ENCODE results near the gene EHMT1. TPM values are rescaled to one million over a fixed set of nuclear protein-coding genes. Genes with fewer than 3 reads are reported as not detected.

EHMT1 gene
- total RNA-seq, 2 experiments from 2014 or later, result 145 to 295 TPM

DNA sequence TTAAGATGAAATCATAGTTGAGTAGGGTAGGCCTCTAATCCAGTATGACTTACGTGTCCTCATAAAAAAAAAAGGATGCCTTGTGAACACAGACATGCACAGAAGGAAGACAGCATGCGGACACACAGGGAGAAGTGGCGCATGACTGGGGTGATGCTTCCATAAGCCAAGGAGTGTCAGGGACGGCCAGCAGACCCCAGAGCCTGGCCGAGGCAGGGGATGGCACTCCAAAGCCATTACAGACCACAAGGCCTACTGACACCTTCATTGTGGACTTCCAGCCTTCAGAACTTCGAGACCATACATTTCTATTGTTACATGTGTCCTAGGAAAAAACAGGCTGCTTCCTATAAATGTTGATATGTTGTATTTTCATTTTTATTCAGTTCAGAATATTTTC lies 19.9 kb downstream of the EHMT1 start:
- peaks cover 61% of the 10 kb centered on the region for H3K36me3 ChIP-seq (ENCODE audit: insufficient read depth, low read length)
- CTCF ChIA-PET (ENCODE audit: unreplicated experiment), result no interaction called here
- peak overlapping the region; percentile 63 for H3K4me2 ChIP-seq (ENCODE audit: low read length)
- POLR2A ChIA-PET, result interaction anchor here (0.8 kb wide), 1 partner anchor 23 kb away, joined by 3 read pairs; no protein-coding TSS in a partner anchor
- TF ChIP-seq, protein P1, sequence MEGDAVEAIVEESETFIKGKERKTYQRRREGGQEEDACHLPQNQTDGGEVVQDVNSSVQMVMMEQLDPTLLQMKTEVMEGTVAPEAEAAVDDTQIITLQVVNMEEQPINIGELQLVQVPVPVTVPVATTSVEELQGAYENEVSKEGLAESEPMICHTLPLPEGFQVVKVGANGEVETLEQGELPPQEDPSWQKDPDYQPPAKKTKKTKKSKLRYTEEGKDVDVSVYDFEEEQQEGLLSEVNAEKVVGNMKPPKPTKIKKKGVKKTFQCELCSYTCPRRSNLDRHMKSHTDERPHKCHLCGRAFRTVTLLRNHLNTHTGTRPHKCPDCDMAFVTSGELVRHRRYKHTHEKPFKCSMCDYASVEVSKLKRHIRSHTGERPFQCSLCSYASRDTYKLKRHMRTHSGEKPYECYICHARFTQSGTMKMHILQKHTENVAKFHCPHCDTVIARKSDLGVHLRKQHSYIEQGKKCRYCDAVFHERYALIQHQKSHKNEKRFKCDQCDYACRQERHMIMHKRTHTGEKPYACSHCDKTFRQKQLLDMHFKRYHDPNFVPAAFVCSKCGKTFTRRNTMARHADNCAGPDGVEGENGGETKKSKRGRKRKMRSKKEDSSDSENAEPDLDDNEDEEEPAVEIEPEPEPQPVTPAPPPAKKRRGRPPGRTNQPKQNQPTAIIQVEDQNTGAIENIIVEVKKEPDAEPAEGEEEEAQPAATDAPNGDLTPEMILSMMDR (conservative IDR thresholded peaks at IDR 0.05; ENCODE audit: low read length), result no peak
- TF ChIP-seq EZH2phosphoT487 (IDR thresholded peaks at IDR 0.05; ENCODE audit: borderline replicate concordance, low read depth, low read length), result no peak
- H4K20me1 ChIP-seq (ENCODE audit: insufficient read depth, low read length), result 0 out of 2 replicates have a peak, but pooled peaks cover 13% of the 10 kb centered on the region
- no peak for DNase-seq (ENCODE audit: low spot score)
- H3K4me3 ChIP-seq (ENCODE audit: low read depth, low read length, poor library complexity, severe bottlenecking), result peak overlapping the region; percentile 31
- H3K27ac ChIP-seq (ENCODE audit: low read depth, low read length, poor library complexity, severe bottlenecking), result no peak overlapping the region
- peaks cover 100% of the 10 kb centered on the region for H3K79me2 ChIP-seq (ENCODE audit: insufficient read depth, low read depth, low read length)
- peaks cover 44% of the 10 kb centered on the region for H3K4me1 ChIP-seq (ENCODE audit: insufficient read depth, low read length, poor library complexity, severe bottlenecking)
- H2AFZ ChIP-seq (ENCODE audit: low read length), result no peak overlapping the region
- no TSS peak for BruUV-seq (replicated peaks)
- no peaks in the 10 kb centered on the region for H3K9me3 ChIP-seq (ENCODE audit: low read length)
- intact Hi-C loops (cut with micrococcal nuclease; ENCODE audit: unreplicated experiment), result no loop called here
- H3K9me2 ChIP-seq (ENCODE audit: insufficient read depth, low read length), result no peaks in the 10 kb centered on the region

DNA sequence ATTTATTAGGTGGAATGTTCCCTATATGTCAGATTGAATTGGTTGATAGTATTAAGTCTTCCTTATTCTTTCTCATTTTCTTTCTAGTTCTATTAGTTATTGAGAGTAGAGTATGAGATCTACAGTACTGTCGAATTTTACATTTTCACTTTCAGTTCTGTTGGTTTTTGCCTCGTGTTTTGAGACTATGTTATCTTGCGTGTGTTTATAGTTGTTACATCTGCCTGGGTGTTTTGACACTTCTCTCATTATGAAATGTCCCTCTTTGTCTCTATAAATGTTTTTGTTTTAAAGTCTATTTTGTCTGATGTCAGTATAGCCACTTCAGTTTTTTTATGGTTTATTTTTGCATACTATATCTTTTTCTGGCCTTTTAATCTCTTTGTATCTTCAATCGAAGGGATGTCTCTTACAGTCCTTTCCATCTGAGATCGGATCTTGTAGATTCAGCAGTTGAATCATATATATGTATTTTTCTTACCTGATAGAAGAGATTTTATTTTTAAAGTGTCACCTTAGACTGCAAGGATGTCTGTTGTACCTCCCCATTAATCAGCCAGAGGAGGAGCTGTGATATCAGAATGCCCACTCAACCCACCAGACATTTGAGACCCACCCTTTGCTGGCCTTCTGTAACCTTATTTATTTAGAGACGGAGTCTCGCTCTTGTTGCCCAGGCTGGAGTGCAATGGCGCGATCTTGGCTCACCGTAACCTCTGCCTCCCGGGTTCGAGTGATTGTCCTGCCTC lies 20.7 kb downstream of the EHMT1 start:
- Histone ChIP-seq H3K9me2 (ENCODE audit: insufficient read depth, low read length) (no peaks in the 10 kb centered on the region), H3K27ac (ENCODE audit: low read depth, low read length, poor library complexity, severe bottlenecking) (peak overlapping the region; percentile 13), H3K36me3 (ENCODE audit: insufficient read depth, low read length) (peaks cover 69% of the 10 kb centered on the region), H3K4me1 (ENCODE audit: insufficient read depth, low read length, poor library complexity, severe bottlenecking) (peaks cover 36% of the 10 kb centered on the region), H3K4me2 (ENCODE audit: low read length) (peak overlapping the region; percentile 63), H2AFZ (ENCODE audit: low read length) (no peak overlapping the region), H3K4me3 (ENCODE audit: low read depth, low read length, poor library complexity, severe bottlenecking) (peak overlapping the region; percentile 31), H3K79me2 (ENCODE audit: insufficient read depth, low read depth, low read length) (peaks cover 100% of the 10 kb centered on the region), H3K9me3 (ENCODE audit: low read length) (no peaks in the 10 kb centered on the region), H4K20me1 (ENCODE audit: insufficient read depth, low read length) (0 out of 2 replicates have a peak, but pooled peaks cover 13% of the 10 kb centered on the region)
- CTCF ChIA-PET (ENCODE audit: unreplicated experiment), result no interaction called here
- no peak for TF ChIP-seq EZH2phosphoT487 (IDR thresholded peaks at IDR 0.05; ENCODE audit: borderline replicate concordance, low read depth, low read length)
- TF ChIP-seq, protein P1 (conservative IDR thresholded peaks at IDR 0.05; ENCODE audit: low read length), result no peak
- intact Hi-C loops (cut with micrococcal nuclease; ENCODE audit: unreplicated experiment), result no loop called here
- POLR2A ChIA-PET, result interaction anchor here (1.3 kb wide), 1 partner anchor 27 kb away, joined by 3 read pairs; no protein-coding TSS in a partner anchor
- DNase-seq (ENCODE audit: low spot score), result no peak
- no TSS peak for BruUV-seq (replicated peaks)

- Histone ChIP-seq H3K4me3 (ENCODE audit: low read depth, low read length, poor library complexity, severe bottlenecking) (no peak overlapping the region), H3K9me3 (ENCODE audit: low read length) (no peaks in the 10 kb centered on the region), H4K20me1 (ENCODE audit: insufficient read depth, low read length) (0 out of 2 replicates have a peak, but pooled peaks cover 13% of the 10 kb centered on the region), H3K9me2 (ENCODE audit: insufficient read depth, low read length) (no peaks in the 10 kb centered on the region), H3K79me2 (ENCODE audit: insufficient read depth, low read depth, low read length) (peaks cover 100% of the 10 kb centered on the region), H3K27ac (ENCODE audit: low read depth, low read length, poor library complexity, severe bottlenecking) (peak overlapping the region; percentile 1), H3K4me2 (ENCODE audit: low read length) (no peak overlapping the region), H3K4me1 (ENCODE audit: insufficient read depth, low read length, poor library complexity, severe bottlenecking) (peaks cover 43% of the 10 kb centered on the region), H3K36me3 (ENCODE audit: insufficient read depth, low read length) (peaks cover 76% of the 10 kb centered on the region), H2AFZ (ENCODE audit: low read length) (no peak overlapping the region)
- no TSS peak for BruUV-seq (replicated peaks)
- ChIA-PET CTCF (ENCODE audit: unreplicated experiment) (no interaction called here), POLR2A (interaction anchor here (1.3 to 2.1 kb wide), 2 partner anchors 26 to 34 kb away, joined by 3 to 12 read pairs; no protein-coding TSS in a partner anchor)
- intact Hi-C loops (cut with micrococcal nuclease; ENCODE audit: unreplicated experiment), result no loop called here
- TF ChIP-seq, protein P1 (conservative IDR thresholded peaks at IDR 0.05; ENCODE audit: low read length), result no peak
- TF ChIP-seq EZH2phosphoT487 (IDR thresholded peaks at IDR 0.05; ENCODE audit: borderline replicate concordance, low read depth, low read length), result no peak
- no peak for DNase-seq (ENCODE audit: low spot score)
These were observed 22.1 kb downstream of the EHMT1 start for GRCh38 chr9:137640862-137641261.
